Heart left ventricle (tissue), 16 donors: ENCODE measurements around the gene CHST1. TPM values are rescaled to one million over a fixed set of nuclear protein-coding genes. Genes with fewer than 3 reads are reported as not detected.

Source experiments
- ATAC-seq, 4 donors: fragments of 200-7000 bp; cut with Tn5 transposase; one replicate each; pipeline ENCODE4 v1.9.1; 2020 to 2022; ENCODE audit warnings: moderate library complexity in 4 of 4, mild to moderate bottlenecking in 3 of 4, moderate number of reproducible peaks in 1 of 4
- DNase-seq, 5 donors: peaks; one replicate each; pipeline ENCODE4 v3.0.0-alpha.2; 2020
- H3K27ac ChIP-seq, 12 donors: fragments of 200-600 bp; sonication (generic) in 4 of 12; one replicate each; pipeline versions ENCODE4 v1.5.0 to v1.8.0; 2016 to 2022; ENCODE audit warnings: mild to moderate bottlenecking in 2 of 12
- H3K27me3 ChIP-seq, 9 donors: fragments of 200-600 bp; sonication (generic) in 2 of 9; one replicate each; pipeline versions ENCODE4 v1.5.1 to v1.8.0; 2016 to 2022; ENCODE audit warnings: mild to moderate bottlenecking in 3 of 9
- H3K36me3 ChIP-seq, 9 donors: fragments of 200-600 bp; sonication (generic) in 2 of 9; one replicate each; pipeline versions ENCODE4 v1.5.0 to v1.8.0; 2018 to 2022; ENCODE audit warnings: mild to moderate bottlenecking in 2 of 9
- H3K4me1 ChIP-seq, 12 donors: fragments of 200-600 bp; sonication (generic) in 4 of 12; one replicate each; pipeline versions ENCODE4 v1.5.0 to v1.8.0; 2016 to 2022; ENCODE audit warnings: mild to moderate bottlenecking in 3 of 12
- H3K4me3 ChIP-seq, 12 donors: fragments of 200-600 bp; sonication (generic) in 4 of 12; one replicate each; pipeline versions ENCODE4 v1.5.0 to v1.8.0; 2017 to 2022; ENCODE audit warnings: mild to moderate bottlenecking in 9 of 12, moderate library complexity in 4 of 12
- H3K9me3 ChIP-seq, 12 donors: fragments of 200-600 bp; sonication (generic) in 4 of 12; one replicate each; pipeline versions ENCODE4 v1.5.0 to v1.8.0; 2016 to 2022; ENCODE audit warnings: mild to moderate bottlenecking in 1 of 12
- CTCF ChIP-seq, 12 donors: fragments of 200-600 bp; sonication (generic) in 4 of 12; IDR thresholded peaks; one replicate each; pipeline versions ENCODE4 v1.5.0 to v1.8.0; 2018 to 2022; ENCODE audit warnings: antibody characterized with exemption in 12 of 12, mild to moderate bottlenecking in 5 of 12
- POLR2A ChIP-seq, 2 donors: fragments of 450-650 bp; IDR thresholded peaks; one replicate each; pipeline ENCODE4 v1.6.1; 2017; ENCODE audit warnings: antibody characterized with exemption in 2 of 2, mild to moderate bottlenecking in 2 of 2, moderate library complexity in 2 of 2
- WGBS, 4 donors: extraction: QIAGEN DNeasy Blood & Tissue Kit in 2 of 4; methylation state at CpG; one replicate each; pipeline versions ENCODE4 v1.1.5 to v1.1.7; 2013 to 2018; 5-methylcytosine and 5-hydroxymethylcytosine counted together
- intact Hi-C, 10 donors: fragments of 100-400 bp; cut with DNase I; formaldehyde crosslinking; loops; one replicate each; pipeline versions ENCODE4 v1.11.1 to v1.14.2; 2022
- polyA plus RNA-seq, 2 donors: library from polyadenylated mRNA; stranded (reverse); fragments of 200-250 nt; gene quantifications; one replicate each; pipeline ENCODE4 v1.2.3, GENCODE V29; 2013
- total RNA-seq, 9 donors: library from RNA; depleted of rRNA in 2 of 9; stranded (reverse); fragments of >200 nt in 2 of 9; fragmentation: NEBNext Ultra II Directional in 3 of 9; extraction: Animal tissue kit (Norgen Biotek cat#: 25700) in 3 of 9; gene quantifications; one replicate each; pipeline versions ENCODE4 v1.1.0 to v1.2.4, GENCODE V29; 2016 to 2023
- donor health status: ischemic (EF 13 %, LVEDD 7.1; RV severe dilation, severe dysfunction).
- donor health status: healthy with polysubstance abuse.
- donor health status: DM: no; HTN: yes; CAD: no.
- donor health status: DM: no; HTN: no; CAD: no.
- donor health status: ischemic (EF 25% LVEDD 6.9; RV normal size, moderate dysfunction).
- donor health status: ischemic (EF 25% LVEDD 5.7; RV mildly dilated, moderate dysfunction).
- donor health status: healthy.
- donor health status: DM: yes; HTN: yes; CAD: no.
- donor health status: ischemic (EF 35%, LVEDD 5.7; RV mildly dilated, moderate dysfunction).
- donor health status: nonischemic (EF 11% LVEDD 7.7; RV severe dilation, severe dysfunction).
- donor health status: DM: yes; HTN: yes; CAD: no.
- donor health status: PGD.
- donor health status: ischemic (EF 29% LVEDD 5.4; RV normal size, mild dysfunction).
- donor health status: nonischemic (EF 23%, LVEDD 6.1; RV moderate dilation, normal function).

Gene CHST1
- total and polyA plus RNA-seq, 11 donors, result 0.59 to 6.5 (median 1.8) TPM

GRCh38 chr11:45659031-45659817 lies 6.2 kb downstream of the CHST1 start:
- no peaks in the 10 kb centered on the region for H3K9me3 ChIP-seq
- DNase-seq, result no peak
- peaks cover 0 to 35% (median 0%) of the 10 kb centered on the region in 9 donors for H3K27me3 ChIP-seq
- no peak for ATAC-seq
- no peaks in the 10 kb centered on the region for H3K36me3 ChIP-seq
- WGBS, 4 donors, result 46 to 60% (median 51%) methylated on average over 9 to 15 of the region's 15 CpGs
- intact Hi-C loops, result loop anchor here in 9 of 10 donors (5.0 to 10.0 kb wide), 10 partner anchors 52 to 287 kb away; no protein-coding TSS in a partner anchor
- TF ChIP-seq CTCF (IDR thresholded peaks at IDR 0.05) (no peak), POLR2A (IDR thresholded peaks at IDR 0.05) (no peak)
- peaks cover 7 to 56% (median 33%) of the 10 kb centered on the region in 12 donors for H3K4me1 ChIP-seq
- H3K27ac ChIP-seq, result peak overlapping the region in 11 of 12 donors; percentile 23 to 82 (median 64)
- H3K4me3 ChIP-seq, result peak overlapping the region in 4 of 12 donors; percentile 0 to 14 (median 12)

- no peaks in the 10 kb centered on the region for H3K9me3 ChIP-seq
- TF ChIP-seq POLR2A (IDR thresholded peaks at IDR 0.05) (peak in 1 of 2 donors; percentile 59), CTCF (IDR thresholded peaks at IDR 0.05) (no peak)
- peak overlapping the region in 5 of 12 donors; percentile 0 to 21 (median 12) for H3K4me3 ChIP-seq
- ATAC-seq, result peak; percentile 89 to 97 (median 92)
- peak; percentile 87 to 91 (median 89) for DNase-seq
- WGBS, 4 donors, result 24 to 47% (median 31%) methylated on average over 13 to 19 of the region's 19 CpGs
- H3K36me3 ChIP-seq, result no peaks in the 10 kb centered on the region
- peaks cover 4 to 48% (median 29%) of the 10 kb centered on the region in 12 donors for H3K4me1 ChIP-seq
- peak overlapping the region; percentile 29 to 82 (median 72) for H3K27ac ChIP-seq
- H3K27me3 ChIP-seq, result peaks cover 0 to 27% (median 0%) of the 10 kb centered on the region in 9 donors
- intact Hi-C loops, result loop anchor here in 9 of 10 donors (5.0 to 10.0 kb wide), 10 partner anchors 51 to 286 kb away; no protein-coding TSS in a partner anchor
These were observed 7.0 kb downstream of the CHST1 start for GRCh38 chr11:45658292-45658991.

DNA sequence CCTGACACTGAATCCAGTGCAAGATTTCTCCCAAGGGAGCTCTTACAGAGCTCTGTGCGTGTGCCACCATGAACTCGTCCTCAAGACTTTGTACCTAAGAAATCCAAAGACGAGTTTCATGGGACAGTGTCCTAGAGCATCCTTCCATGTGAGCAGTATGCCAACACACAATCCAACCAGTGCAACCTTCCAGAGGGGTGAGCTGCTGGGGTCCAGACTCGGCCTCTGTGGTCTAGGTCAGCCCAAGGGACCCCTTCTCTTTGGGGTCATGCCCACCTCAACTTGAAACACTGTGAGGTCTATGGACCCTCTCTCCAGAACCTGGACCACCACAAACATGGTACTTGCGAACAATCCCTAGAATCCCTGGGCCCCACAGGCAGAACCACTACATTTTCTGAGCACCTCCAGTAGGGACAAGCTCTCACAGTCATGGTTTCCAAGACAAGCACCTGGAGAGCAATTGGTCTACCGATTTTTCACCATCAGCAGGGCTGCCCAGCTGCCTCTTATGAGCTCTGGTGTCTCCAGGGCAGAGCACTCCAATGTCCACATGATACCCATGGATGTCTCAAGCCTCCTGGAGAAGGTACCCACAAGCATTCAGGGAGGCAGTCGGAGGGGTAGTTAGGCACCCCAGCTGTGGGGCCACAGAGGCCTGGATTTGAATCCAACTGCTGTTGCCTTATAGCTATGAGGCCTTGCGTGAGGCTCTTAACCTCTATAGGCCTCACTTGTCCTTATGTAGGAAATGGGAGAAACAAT lies 7.7 kb downstream of the CHST1 start:
- ATAC-seq, result no peak
- Histone ChIP-seq H3K36me3 (no peaks in the 10 kb centered on the region), H3K27me3 (peaks cover 0 to 19% (median 0%) of the 10 kb centered on the region in 9 donors), H3K9me3 (no peaks in the 10 kb centered on the region), H3K4me3 (no peak overlapping the region), H3K27ac (peak overlapping the region in 11 of 12 donors; percentile 58 to 82 (median 73)), H3K4me1 (peaks cover 4 to 41% (median 29%) of the 10 kb centered on the region in 12 donors)
- DNase-seq, result no peak
- 91 to 93% (median 93%) methylated on average over 5 to 8 of the region's 8 CpGs for WGBS, 4 donors
- intact Hi-C loops, result loop anchor here in 9 of 10 donors (5.0 to 10.0 kb wide), 10 partner anchors 50 to 285 kb away; no protein-coding TSS in a partner anchor
- no peak for TF ChIP-seq CTCF (IDR thresholded peaks at IDR 0.05)
- no peak for TF ChIP-seq POLR2A (IDR thresholded peaks at IDR 0.05)
